COLO668 (cell line): ENCODE measurements around the gene ESRRA.
A peak's percentile ranks its signal among the peaks of the same experiment; 100 is the strongest.

Source experiments
- DNase-seq: peaks from one replicate; lab custom pipeline; 2025; ENCODE audit not compliant: unreplicated experiment; lab: John Stamatoyannopoulos, UW

ESRRA gene

GRCh38 chr11:64327375-64327774 is 22.1 kb downstream of the ESRRA start:
- no peak for DNase-seq

DNA sequence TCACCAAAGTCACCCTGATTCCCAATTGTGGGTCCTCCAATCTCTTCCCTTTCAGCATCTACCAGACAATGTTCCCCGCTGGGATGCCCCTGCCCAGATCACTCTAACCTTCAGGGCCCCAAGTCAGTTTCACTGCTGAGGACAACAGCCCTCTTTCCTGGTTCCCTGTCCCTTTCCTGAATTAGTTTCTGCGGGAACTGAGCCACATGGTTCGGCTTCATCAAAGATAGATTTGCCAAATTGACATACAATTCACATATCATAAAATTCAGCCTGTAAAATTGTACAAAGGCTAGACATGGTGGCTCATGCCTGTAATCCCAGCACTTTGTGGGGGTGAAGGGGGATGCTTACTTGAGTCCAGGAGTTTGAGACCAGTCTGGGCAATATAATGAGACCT is 22.7 kb downstream of the ESRRA start:
- no peak for DNase-seq

DNA sequence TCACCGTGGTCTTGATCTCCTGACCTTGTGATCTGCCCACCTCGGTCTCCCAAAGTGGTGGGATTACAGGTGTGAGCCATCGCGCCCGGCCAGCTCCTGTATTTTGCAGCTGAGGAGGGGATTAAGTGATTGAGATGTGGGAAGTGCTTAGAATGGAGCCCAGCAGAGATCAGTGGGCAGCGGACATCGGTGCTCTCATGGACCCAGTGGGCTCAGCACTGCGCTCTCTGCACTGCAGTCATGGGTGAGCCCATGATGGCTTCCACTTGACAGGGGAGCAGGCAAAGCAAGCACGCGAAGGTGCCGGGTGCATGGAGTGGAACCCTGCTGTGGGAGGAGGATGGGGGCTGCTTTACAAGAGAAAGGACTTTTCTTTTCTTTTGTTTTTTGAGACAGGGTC is 25.6 kb downstream of the ESRRA start:
- no peak for DNase-seq

DNA sequence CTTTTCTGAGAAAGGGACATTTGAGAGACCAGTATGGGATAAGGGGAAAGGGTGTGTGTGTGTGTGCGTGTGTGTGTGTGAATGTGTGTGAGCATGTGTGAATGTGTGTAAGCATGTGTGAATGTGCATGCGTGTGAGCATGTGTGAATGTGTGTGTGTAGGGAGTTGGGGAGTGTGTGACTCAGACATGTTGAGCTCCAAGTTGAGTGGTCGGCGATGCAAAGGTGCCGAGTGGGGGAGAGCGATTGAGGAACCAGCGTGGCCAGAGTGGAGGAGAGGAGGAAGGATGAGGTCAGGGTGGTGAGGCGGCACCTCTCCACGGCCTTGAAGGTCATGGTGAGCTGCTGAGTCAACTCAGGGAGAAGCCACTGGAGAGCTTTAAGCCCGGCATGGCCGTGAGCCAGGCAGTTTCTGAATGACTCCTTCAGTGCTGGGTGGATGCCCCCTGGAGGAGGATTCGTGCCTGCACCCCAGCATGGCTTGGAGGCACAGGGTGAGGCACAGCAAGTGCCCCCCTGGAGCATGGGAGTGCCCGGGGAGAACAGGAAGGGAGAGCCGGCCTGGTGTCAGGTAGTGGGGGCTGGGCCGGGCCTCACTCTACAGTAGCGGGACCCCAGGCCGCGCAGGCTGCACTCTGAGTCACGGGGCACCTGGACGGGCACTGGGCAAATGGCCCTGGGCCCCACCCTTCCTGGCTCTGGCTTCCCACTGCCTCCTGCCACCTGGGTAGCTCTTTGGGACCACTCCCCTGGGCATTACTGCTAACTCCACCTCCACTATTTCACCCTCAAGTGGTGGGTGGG is 26.4 kb downstream of the ESRRA start:
- peak; percentile 58 for DNase-seq

DNA sequence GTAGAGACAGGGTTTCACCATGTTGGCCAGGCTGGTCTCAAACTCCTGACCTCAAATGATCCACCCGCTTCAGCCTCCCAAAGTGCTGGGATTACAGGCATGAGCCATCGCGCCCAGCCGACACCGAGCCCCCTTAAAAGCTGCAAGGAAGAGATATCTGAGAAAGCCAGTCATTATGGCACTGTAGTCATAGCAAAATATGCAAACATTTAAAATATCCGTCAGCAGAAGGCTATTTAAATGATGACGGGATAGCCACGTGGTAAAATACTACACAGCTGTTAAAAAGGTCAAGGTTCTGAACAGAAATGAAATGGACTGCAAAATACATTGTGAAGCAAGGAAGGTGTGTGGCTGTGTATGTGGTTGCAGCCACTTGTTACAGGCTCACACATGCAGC is 28.2 kb downstream of the ESRRA start:
- no peak for DNase-seq

DNA sequence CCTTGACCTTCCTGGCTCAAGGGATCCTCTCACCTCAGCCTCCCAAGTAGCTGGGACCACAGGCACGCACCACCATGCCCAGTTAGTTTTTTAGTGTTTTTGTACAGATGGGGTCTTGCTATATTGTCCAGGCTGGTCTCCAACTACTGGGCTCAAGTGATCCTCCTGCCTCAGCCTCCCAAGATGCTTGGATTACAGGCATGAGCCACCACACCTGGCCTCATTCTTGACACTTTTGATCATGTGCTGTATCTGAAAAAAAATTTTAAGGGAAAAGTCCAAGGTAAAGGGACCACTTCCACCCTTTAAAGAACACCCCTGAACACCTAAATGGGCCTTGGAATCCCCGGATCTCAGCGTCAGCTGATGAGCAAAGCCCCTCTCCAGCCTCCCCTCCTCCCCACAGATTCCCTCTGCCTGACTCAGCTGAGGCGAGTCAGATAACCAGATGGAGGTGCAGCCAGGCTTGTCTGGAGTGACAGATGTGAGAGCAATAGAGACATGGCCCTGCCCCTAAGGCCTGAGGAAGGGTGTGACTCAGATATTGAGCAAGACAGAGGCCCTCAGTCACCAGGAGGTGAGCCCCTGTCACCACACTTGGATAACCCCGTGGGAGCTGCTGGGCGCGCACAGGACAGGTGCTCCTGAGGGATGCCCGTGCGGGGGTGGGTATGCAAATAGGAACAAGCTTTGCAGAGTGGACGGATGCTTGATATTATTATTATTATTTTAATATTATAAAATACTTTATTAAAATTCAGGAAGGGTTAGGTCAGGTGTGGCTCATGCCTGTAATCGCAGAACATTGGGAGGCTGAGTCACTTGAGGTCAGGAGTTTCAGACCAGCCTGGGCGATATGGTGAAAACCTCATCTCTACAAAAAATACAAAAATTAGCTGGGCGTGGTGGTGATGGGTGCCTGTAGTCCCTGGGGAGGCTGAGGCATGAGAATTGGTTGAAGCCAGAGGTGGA is 29.7 kb downstream of the ESRRA start:
- peak; percentile 82 for DNase-seq

GRCh38 chr11:64337538-64338249 is 32.4 kb downstream of the ESRRA start:
- no peak for DNase-seq

GRCh38 chr11:64338716-64339115 is 33.4 kb downstream of the ESRRA start:
- no peak for DNase-seq

DNA sequence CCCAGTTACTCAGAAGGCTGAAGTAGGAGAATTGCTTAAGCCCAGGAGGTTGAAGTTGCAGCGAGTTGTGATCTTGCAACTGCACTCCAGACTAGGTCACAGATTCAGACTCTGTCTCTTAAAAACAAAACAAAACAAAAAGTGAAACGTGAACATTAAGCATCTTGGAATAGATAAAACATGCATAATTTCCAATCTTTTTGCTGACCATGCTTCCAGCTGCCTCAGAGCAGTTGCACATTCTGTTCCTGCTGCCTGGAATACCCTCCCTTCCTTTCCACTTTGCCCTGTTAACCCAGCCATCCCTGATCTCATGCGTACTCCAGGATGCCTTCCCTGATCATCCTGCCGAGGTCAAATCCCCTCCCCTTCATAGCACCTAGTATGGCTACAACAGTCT is 34.0 kb downstream of the ESRRA start:
- no peak for DNase-seq

GRCh38 chr11:64339754-64340408 is 34.6 kb downstream of the ESRRA start, which contains the start of gene CCDC88B:
Gene CCDC88B (plus strand): TSS chr11:64340204. CDS start chr11:64340267, 63 bp downstream.
- DNase-seq, result peak; percentile 14

DNA sequence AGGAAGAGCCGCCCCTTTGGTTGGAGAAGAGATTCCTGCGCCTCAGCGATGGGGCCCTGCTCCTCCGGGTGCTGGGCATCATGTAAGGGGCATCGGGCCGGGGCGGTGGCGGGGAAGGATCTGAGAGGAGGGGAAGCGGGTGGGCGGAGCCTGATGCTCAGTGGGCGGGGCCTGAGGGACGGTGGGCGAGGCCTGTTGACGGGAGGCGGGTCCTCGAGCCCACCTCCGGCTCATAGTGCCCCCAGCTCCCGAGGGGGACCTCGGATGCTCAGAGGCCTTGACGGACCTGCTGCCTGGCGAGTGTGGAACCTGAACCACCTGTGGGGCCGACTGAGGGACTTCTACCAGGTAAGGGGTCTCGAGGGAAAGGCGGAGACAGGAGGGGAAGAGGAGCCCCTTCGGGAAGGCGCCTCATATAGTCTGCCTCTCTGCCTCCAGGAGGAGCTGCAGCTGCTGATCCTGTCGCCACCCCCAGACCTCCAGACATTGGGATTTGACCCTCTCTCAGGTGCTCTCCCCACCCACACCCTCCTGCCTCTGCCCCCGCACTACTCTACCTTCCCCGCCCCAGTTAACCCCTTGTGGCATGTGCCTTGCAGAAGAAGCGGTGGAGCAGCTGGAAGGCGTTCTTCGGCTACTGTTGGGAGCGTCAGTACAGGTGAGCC is 35.5 kb downstream of the ESRRA start:
- DNase-seq, result no peak

GRCh38 chr11:64341429-64341828 is 36.1 kb downstream of the ESRRA start:
- DNase-seq, result no peak

GRCh38 chr11:64341851-64342791 is 36.8 kb downstream of the ESRRA start:
- peak; percentile 87 for DNase-seq

DNA sequence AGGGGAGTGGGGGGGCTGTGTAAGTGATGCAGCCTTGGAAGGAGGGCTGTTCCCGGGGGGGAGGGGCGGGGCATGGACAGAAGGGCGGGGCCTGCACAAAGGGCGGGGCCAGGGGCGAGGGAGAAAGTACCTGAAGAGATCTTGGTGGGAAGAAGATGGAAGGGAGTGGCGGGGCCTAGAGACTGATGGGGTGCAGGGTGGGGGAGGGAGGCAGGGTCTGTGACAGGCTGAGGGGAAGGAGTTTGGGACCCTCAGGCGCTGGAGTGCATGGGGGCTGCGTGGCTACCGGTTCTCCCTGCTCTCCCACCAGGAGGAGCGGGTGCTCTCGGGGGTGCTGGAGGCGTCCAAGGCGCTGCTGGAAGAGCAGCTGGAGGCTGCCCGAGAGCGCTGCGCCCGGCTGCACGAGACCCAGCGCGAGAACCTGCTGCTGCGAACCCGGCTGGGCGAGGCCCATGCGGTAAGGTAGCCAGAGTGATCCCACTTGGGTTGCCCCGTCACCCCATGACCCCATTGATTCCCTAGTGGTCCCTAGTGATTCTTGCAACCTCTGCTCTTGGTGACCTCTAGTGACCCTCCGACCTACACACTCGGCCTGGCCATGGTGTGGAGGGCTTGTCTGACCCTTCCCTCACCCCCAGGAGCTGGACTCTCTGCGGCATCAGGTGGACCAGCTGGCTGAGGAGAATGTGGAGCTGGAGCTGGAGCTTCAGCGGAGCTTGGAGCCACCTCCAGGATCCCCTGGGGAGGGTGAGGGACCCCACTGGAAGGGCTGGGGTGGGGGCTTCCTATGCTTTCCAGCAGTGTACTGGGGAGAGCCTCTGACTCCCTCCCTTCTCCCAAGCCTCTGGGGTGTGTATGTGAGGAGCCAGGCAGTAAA is 37.8 kb downstream of the ESRRA start:
- DNase-seq, result no peak

GRCh38 chr11:64343767-64344559 is 38.6 kb downstream of the ESRRA start:
- peak; percentile 21 for DNase-seq

GRCh38 chr11:64344787-64345186 is 39.5 kb downstream of the ESRRA start:
- no peak for DNase-seq

DNA sequence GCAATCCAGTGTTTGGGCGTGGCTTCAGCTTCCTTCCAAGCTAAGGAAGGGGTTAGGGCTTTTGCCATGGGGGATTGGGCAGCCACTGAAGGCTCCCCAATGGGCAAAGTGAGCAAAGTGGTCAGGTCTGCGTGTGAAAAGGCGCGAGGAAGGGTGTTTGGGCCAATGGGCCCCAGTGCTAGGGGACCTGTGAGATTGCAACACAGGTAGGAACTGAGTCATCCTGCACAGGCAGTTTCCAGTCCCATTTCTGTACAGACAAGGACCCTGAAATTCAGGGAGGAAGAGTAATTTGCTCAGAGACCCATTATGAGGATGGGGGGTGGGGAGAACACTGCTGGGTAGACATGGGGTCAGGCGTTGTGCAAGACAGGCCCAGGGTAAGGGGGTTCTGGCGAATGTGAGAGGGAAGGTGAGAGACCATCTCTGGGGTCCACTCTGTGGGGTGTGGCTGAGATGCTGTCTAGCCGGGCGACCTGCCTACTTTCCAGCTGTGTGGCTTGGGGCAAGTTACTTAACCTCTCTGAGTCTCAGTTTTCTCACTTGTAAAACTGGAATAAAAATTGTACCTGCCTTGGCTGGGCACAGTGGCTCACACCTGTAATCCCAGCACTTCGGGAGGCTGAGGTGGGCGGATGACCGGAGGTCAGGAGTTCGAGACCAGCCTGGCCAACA is 42.0 kb downstream of the ESRRA start:
- DNase-seq, result no peak
